Stomach (tissue), 4 donors: ENCODE data around the gene GABRB2.

ENCODE experiments used
- CTCF ChIP-seq, 7 experiments: fragments of 450-650 bp in 4 of 7; fragments of 200-600 bp in 3 of 7; sonication (generic) in 3 of 7; IDR thresholded peaks; one replicate each; pipeline ENCODE4 v1.5.1; 2016 to 2019; ENCODE audit warnings: antibody characterized with exemption in 7 of 7, control low read depth in 2 of 7, mild to moderate bottlenecking in 1 of 7
- EP300 ChIP-seq: sonication (generic); formaldehyde crosslinking; IDR thresholded peaks from one replicate; pipeline ENCODE4 v1.6.1; 2017; ENCODE audit warnings: antibody characterized with exemption
- POLR2A ChIP-seq, 4 donors: fragments of 450-650 bp; IDR thresholded peaks; one replicate each; pipeline ENCODE4 v1.6.1; 2016; ENCODE audit warnings: antibody characterized with exemption in 4 of 4, control low read depth in 2 of 4, mild to moderate bottlenecking in 1 of 4, moderate library complexity in 1 of 4
- POLR2AphosphoS5 ChIP-seq, 3 donors: sonication (generic); formaldehyde crosslinking; IDR thresholded peaks; one replicate each; pipeline ENCODE4 v1.6.1; 2016; ENCODE audit warnings: antibody characterized with exemption in 3 of 3

- TF ChIP-seq CTCF (IDR thresholded peaks at IDR 0.05): no peak
- TF ChIP-seq EP300: no peak
- TF ChIP-seq POLR2A (IDR thresholded peaks at IDR 0.05): no peak
- no peak for TF ChIP-seq POLR2AphosphoS5 (IDR thresholded peaks at IDR 0.05)
These were observed 99.9 kb downstream of the GABRB2 start for GRCh38 chr5:161446655-161447054.
